ENCODE results near the gene PNPLA8.
"Not testable (repeated sequence)": the region's sequence is repeated elsewhere in the genome, so short reads cannot be mapped to it uniquely, and the experiment has no call there.

Gene PNPLA8

GRCh38 chr7:108468246-108468645 is 57.7 kb downstream of the PNPLA8 start:
- peaks cover 7% of the 10 kb centered on the region for H3K27me3 Mint-ChIP-seq (ENCODE audit: low read depth)
- H3K4me1 Mint-ChIP-seq (ENCODE audit: low read depth), result peaks cover 5% of the 10 kb centered on the region
- H3K27ac Mint-ChIP-seq, result no peak overlapping the region
- no peak for DNase-seq (ENCODE audit: low spot score)
- H3K36me3 Mint-ChIP-seq (ENCODE audit: low read depth), result no peaks in the 10 kb centered on the region
- H3K4me3 Mint-ChIP-seq, result no peak overlapping the region
- H3K9me3 Mint-ChIP-seq, result no peaks in the 10 kb centered on the region

GRCh38 chr7:108467391-108467790 is 58.5 kb downstream of the PNPLA8 start:
- Mint-ChIP-seq H3K4me3 (no peak overlapping the region), H3K4me1 (ENCODE audit: low read depth) (peaks cover 7% of the 10 kb centered on the region), H3K9me3 (no peaks in the 10 kb centered on the region), H3K27ac (no peak overlapping the region), H3K36me3 (ENCODE audit: low read depth) (no peaks in the 10 kb centered on the region), H3K27me3 (ENCODE audit: low read depth) (peaks cover 10% of the 10 kb centered on the region)
- no peak for DNase-seq (ENCODE audit: low spot score)

- not testable (repeated sequence) for DNase-seq (ENCODE audit: low spot score); H3K27ac Mint-ChIP-seq; H3K9me3 Mint-ChIP-seq; H3K36me3 Mint-ChIP-seq (ENCODE audit: low read depth); H3K4me1 Mint-ChIP-seq (ENCODE audit: low read depth); H3K4me3 Mint-ChIP-seq
- peaks cover 10% of the 10 kb centered on the region for H3K27me3 Mint-ChIP-seq (ENCODE audit: low read depth)
Measured at GRCh38 chr7:108466322-108466721, 59.6 kb downstream of the PNPLA8 start.

GRCh38 chr7:108464743-108465142 is 61.2 kb downstream of the PNPLA8 start:
- peaks cover 22% of the 10 kb centered on the region for H3K27me3 Mint-ChIP-seq (ENCODE audit: low read depth)

GRCh38 chr7:108463613-108464012 is 62.3 kb downstream of the PNPLA8 start:
- no peak for DNase-seq (ENCODE audit: low spot score)
- Mint-ChIP-seq H3K27me3 (ENCODE audit: low read depth) (peaks cover 30% of the 10 kb centered on the region), H3K4me1 (ENCODE audit: low read depth) (peaks cover 7% of the 10 kb centered on the region), H3K4me3 (no peak overlapping the region), H3K27ac (no peak overlapping the region), H3K9me3 (no peaks in the 10 kb centered on the region), H3K36me3 (ENCODE audit: low read depth) (no peaks in the 10 kb centered on the region)

More at GRCh38 chr7:108464743-108465142, 61.2 kb downstream of the PNPLA8 start:
- H3K4me3 Mint-ChIP-seq, result no peak overlapping the region
- DNase-seq (ENCODE audit: low spot score), result no peak
- H3K4me1 Mint-ChIP-seq (ENCODE audit: low read depth), result peaks cover 7% of the 10 kb centered on the region
- no peaks in the 10 kb centered on the region for H3K9me3 Mint-ChIP-seq
- H3K27ac Mint-ChIP-seq, result no peak overlapping the region
- H3K36me3 Mint-ChIP-seq (ENCODE audit: low read depth), result no peaks in the 10 kb centered on the region

DNA sequence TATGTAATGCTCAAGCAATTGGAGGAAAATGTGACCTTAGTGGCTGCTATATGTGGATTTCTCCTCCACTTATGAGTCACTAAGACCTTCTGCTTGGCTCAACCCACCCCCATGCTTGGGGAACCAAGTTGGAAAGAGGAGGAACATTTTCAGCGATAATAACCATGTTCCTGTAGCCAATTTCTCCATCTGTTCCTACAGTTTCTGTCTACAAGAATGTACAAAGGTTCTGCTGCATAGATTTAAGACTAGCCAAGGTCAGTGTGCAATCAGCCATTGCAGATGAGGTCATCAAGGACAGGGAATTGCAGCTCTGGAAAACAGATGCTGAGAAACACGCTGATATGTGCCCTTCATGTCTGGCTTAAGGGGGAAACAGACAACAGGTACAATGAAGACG is 64.1 kb downstream of the PNPLA8 start:
- H3K27me3 Mint-ChIP-seq (ENCODE audit: low read depth), result peaks cover 46% of the 10 kb centered on the region
- no peak overlapping the region for H3K27ac Mint-ChIP-seq
- H3K36me3 Mint-ChIP-seq (ENCODE audit: low read depth), result peaks cover 2% of the 10 kb centered on the region
- H3K4me3 Mint-ChIP-seq, result no peak overlapping the region
- peaks cover 12% of the 10 kb centered on the region for H3K4me1 Mint-ChIP-seq (ENCODE audit: low read depth)
- no peaks in the 10 kb centered on the region for H3K9me3 Mint-ChIP-seq
- no peak for DNase-seq (ENCODE audit: low spot score)

DNA sequence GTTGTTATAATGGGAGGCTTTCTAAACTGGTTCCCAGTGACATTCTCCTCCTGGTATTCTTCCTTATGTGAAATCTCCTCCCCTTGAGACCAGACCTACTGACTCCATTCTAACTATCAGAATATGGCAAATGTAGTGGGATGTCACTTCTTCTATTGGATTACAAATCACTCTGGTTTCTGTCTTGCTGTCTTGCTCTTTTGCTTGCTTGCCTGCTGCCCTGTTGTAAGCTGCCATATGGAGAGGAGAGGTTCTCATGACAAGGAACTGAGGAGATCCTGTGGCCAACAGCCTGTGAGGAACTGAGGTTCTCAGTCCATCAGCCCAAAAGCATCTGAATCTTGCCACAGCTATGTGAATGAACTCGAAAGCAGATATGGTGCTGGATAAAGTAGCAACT is 65.0 kb downstream of the PNPLA8 start:
- H3K36me3 Mint-ChIP-seq (ENCODE audit: low read depth), result peaks cover 2% of the 10 kb centered on the region
- peaks cover 50% of the 10 kb centered on the region for H3K27me3 Mint-ChIP-seq (ENCODE audit: low read depth)

GRCh38 chr7:108459922-108460551 is 65.9 kb downstream of the PNPLA8 start:
- Mint-ChIP-seq H3K27me3 (ENCODE audit: low read depth) (peaks cover 51% of the 10 kb centered on the region), H3K27ac (no peak overlapping the region), H3K9me3 (no peaks in the 10 kb centered on the region), H3K4me3 (no peak overlapping the region), H3K36me3 (ENCODE audit: low read depth) (peaks cover 2% of the 10 kb centered on the region), H3K4me1 (ENCODE audit: low read depth) (peaks cover 14% of the 10 kb centered on the region)
- DNase-seq (ENCODE audit: low spot score), result no peak

More for the DNA sequence above, 65.0 kb downstream of the PNPLA8 start:
- no peak for DNase-seq (ENCODE audit: low spot score)
- Mint-ChIP-seq H3K9me3 (no peaks in the 10 kb centered on the region), H3K4me1 (ENCODE audit: low read depth) (peaks cover 14% of the 10 kb centered on the region), H3K4me3 (no peak overlapping the region), H3K27ac (no peak overlapping the region)

DNA sequence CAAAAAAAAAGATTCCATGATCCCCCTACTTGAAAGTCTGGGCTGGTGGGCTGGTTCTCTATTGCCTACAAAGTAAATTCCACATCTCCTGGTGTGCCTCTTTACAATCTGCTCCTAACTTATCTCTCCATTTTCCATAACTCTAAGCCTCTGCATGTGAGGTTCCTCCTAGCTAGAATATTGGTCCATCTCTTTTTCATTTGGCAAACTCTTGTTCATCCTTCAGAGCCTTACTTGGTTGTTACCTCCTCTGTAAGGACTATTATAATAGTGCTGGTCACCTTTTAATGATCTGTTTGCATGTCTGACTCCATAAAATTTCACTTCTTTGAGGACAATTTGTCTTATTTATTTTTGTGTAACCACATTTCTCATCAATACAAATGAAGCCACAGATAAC is 68.1 kb downstream of the PNPLA8 start:
- peaks cover 10% of the 10 kb centered on the region for H3K4me1 Mint-ChIP-seq (ENCODE audit: low read depth)
- no peaks in the 10 kb centered on the region for H3K9me3 Mint-ChIP-seq
- no peak overlapping the region for H3K27ac Mint-ChIP-seq
- peak overlapping the region; percentile 75 for H3K4me3 Mint-ChIP-seq
- peaks cover 2% of the 10 kb centered on the region for H3K36me3 Mint-ChIP-seq (ENCODE audit: low read depth)
- peaks cover 63% of the 10 kb centered on the region for H3K27me3 Mint-ChIP-seq (ENCODE audit: low read depth)
- DNase-seq (ENCODE audit: low spot score), result no peak

DNA sequence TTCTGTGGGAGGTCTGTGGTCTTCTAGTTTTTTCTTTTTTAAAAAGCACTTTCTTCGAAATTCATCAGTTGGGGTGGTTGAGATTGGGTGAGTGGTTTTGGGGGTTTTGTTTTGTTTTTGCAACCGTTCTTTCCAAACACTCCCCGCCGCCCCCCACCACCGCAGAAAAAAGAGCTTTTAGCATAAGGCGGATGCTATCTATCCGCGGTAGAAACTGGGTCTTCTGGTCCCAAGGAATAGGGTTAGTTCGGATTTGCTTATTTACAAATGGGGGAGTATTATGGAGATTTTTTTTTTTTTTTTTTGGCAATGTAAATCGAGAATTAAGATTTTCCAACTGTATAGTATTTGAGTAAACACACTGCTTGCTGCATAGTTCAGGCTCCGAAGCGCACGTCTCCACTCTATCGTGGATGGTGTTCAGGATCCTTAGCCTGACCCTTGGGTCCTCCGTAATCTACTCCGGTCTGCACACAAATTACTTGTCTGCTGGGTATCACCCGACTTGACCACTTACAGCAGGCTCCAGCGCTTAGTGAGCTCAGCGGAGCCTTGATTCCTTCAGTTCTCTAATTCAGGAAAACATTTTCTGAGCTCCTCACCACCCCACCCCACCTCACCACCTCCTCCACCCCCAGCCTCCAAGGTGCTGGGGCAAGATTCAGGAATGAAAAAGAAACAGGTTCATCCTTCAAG is 68.9 kb downstream of the PNPLA8 start:
- peaks cover 7% of the 10 kb centered on the region for H3K4me1 Mint-ChIP-seq (ENCODE audit: low read depth)
- H3K4me3 Mint-ChIP-seq, result peak overlapping the region; percentile 54
- H3K9me3 Mint-ChIP-seq, result no peaks in the 10 kb centered on the region
- DNase-seq (ENCODE audit: low spot score), result no peak
- peaks cover 2% of the 10 kb centered on the region for H3K36me3 Mint-ChIP-seq (ENCODE audit: low read depth)
- no peak overlapping the region for H3K27ac Mint-ChIP-seq
- H3K27me3 Mint-ChIP-seq (ENCODE audit: low read depth), result peaks cover 69% of the 10 kb centered on the region

DNA sequence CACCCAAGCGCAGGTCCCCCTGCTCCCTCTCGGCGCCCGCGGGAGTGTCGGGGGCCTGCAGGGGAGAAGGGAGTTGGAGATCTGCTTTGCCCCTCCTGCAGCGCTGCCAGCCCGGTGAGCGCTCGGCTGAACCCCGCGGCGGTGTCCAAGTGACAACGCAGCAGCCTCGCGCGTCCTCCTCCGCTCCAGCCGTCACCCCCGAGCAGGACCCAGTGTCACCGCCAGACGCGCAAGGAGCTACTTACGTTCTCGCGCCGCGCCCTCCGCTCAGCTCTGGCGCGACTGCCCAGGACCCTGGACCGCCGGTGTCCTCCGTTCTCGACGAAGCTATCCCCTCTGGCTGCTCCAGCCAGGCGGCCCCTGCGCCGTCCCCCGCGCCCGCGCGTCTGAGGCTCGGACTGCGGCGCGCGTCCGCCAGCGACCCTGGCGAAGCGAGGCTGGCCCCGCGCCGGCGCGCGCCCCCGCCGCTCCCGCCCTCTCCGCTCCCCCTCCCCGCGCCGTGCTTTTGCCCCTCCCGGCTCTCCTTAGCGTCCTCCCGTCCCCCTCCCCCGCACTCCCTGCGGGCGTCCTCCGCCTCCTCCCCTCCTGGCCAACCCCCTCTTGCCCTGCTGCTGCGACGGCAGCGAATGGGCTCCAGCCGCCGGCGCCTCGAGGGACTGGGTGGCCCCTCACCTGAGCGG is 69.8 kb downstream of the PNPLA8 start, which contains the start of gene NRCAM:
Gene NRCAM (minus strand): TSS at position 439 of the 680 bp plus-strand sequence. CDS start 216,372 bp downstream, outside the sequence.
- peak within 1 kb of the TSS; percentile 54 for H3K4me3 Mint-ChIP-seq
- peaks cover 7% of the 10 kb centered on the region for H3K4me1 Mint-ChIP-seq (ENCODE audit: low read depth)
- H3K27me3 Mint-ChIP-seq (ENCODE audit: low read depth), result peaks cover 75% of the 10 kb centered on the region
- no peaks in the 10 kb centered on the region for H3K9me3 Mint-ChIP-seq
- DNase-seq (ENCODE audit: low spot score), result peak; percentile 24
- H3K36me3 Mint-ChIP-seq (ENCODE audit: low read depth), result peaks cover 2% of the 10 kb centered on the region
- H3K27ac Mint-ChIP-seq, result no peak within 1 kb of the TSS

DNA sequence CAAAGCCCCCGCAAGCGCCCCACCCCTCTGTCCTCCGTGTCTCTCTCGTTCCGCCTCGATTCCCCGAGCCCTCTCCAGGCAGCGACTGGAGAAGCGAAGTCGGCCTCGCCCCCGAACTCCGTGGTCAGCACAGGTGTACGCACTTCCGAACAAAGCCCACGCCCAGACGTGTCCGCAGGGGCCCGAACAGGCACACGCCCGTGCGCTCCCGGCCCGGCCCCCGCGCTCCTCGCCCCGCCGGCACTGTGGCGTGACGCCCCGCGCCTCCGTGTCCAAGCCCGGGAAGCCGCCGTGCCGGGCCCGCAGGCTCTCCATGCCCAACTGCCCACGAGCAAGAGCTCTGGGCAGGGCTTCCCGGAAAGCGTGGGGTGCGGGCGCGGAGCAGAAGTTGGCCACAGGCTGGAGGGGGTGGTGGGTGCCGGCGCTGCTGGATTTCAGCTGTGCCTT is 70.4 kb downstream of the PNPLA8 start:
- no peak for DNase-seq (ENCODE audit: low spot score)
- Mint-ChIP-seq H3K27me3 (ENCODE audit: low read depth) (peaks cover 72% of the 10 kb centered on the region), H3K4me3 (no peak overlapping the region), H3K36me3 (ENCODE audit: low read depth) (peaks cover 2% of the 10 kb centered on the region), H3K4me1 (ENCODE audit: low read depth) (peaks cover 7% of the 10 kb centered on the region), H3K9me3 (no peaks in the 10 kb centered on the region), H3K27ac (no peak overlapping the region)

DNA sequence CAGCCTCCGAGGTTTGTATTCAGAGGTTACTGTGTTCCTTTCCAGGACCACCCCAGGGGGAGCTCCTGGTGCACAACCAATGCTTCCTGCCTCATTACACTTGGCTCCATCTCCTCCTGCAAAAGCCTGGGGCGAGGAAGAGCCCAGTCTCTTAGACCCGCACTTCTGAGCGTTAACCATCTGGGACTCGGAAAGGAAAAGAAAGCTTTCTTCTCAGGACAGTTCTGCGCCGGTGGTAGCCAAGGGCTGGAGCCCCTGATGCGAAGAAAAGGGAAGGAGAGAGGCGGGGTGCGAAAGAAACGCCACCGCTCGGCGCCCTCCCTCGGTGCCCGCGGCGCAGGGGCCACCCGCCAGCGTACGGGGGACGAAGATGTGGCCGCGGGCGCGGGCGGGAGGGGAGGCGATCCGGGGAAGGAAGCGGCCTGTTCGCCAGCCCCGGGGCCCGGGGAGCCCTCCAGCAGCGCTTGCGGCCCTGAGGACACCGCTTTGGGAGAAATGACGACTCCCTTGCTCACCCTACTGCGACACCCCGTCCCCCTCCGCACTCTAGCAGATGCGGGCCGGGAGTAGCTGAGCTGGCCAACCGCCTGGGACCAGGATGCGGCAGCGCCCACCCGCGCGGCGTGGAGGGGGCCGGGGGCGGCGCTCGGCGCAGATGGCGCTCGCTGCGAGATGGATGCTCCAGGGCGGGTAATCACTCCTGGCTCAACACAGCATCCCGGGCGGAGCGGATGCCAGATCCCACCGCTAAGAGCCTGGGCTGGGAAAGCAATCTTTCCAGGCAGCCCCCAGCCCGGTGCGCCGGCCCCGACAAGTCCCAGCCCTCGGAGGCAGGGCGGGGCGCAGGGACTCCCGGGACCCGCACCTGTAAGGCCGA is 71.0 kb downstream of the PNPLA8 start:
- Mint-ChIP-seq H3K36me3 (ENCODE audit: low read depth) (peaks cover 2% of the 10 kb centered on the region), H3K27me3 (ENCODE audit: low read depth) (peaks cover 69% of the 10 kb centered on the region), H3K4me3 (peak overlapping the region; percentile 69), H3K4me1 (ENCODE audit: low read depth) (peaks cover 7% of the 10 kb centered on the region), H3K27ac (no peak overlapping the region), H3K9me3 (no peaks in the 10 kb centered on the region)
- DNase-seq (ENCODE audit: low spot score), result no peak

Measured in T-helper 2 cell treated with Interferon-gamma antibody and Interleukin-4, amounts not matched to agents 5 μg/mL and 100 μg/mL, for 36 hours (primary cell).